Ishikawa (cell line): ENCODE results near the gene ESYT2.

Experiments used
- CEBPB ChIP-seq: IDR thresholded peaks from 2 replicates; pipeline ENCODE4 v1.6.1; 2012
- CREB1 ChIP-seq: IDR thresholded peaks from 2 replicates; pipeline ENCODE4 v1.6.1; 2012; ENCODE audit warnings: low read depth
- EGR1 ChIP-seq: IDR thresholded peaks from 2 replicates; pipeline ENCODE4 v1.6.1; 2012
- EP300 ChIP-seq: IDR thresholded peaks from 2 replicates; pipeline ENCODE4 v1.6.1; 2012; ENCODE audit warnings: borderline replicate concordance
- FOXM1 ChIP-seq: IDR thresholded peaks from 2 replicates; pipeline ENCODE4 v1.6.1; 2012; ENCODE audit warnings: low read depth, borderline replicate concordance
- NFIC ChIP-seq: IDR thresholded peaks from 2 replicates; pipeline ENCODE4 v1.6.1; 2012
- RAD21 ChIP-seq: IDR thresholded peaks from 2 replicates; pipeline ENCODE4 v1.6.1; 2012; ENCODE audit warnings: low read depth
- REST ChIP-seq: IDR thresholded peaks from 2 replicates; pipeline ENCODE4 v1.6.1; 2012; ENCODE audit warnings: low read depth, mild to moderate bottlenecking
- TAF1 ChIP-seq: IDR thresholded peaks from 2 replicates; pipeline ENCODE4 v1.6.1; 2012; ENCODE audit warnings: low read depth, mild to moderate bottlenecking
- TCF12 ChIP-seq: IDR thresholded peaks from 2 replicates; pipeline ENCODE4 v1.6.1; 2012; ENCODE audit warnings: low read depth
- TEAD4 ChIP-seq: IDR thresholded peaks from 2 replicates; pipeline ENCODE4 v1.6.1; 2012
- USF1 ChIP-seq: IDR thresholded peaks from 2 replicates; pipeline ENCODE4 v1.6.1; 2012
- YY1 ChIP-seq: IDR thresholded peaks from 2 replicates; pipeline ENCODE4 v1.6.1; 2012; ENCODE audit warnings: low read depth
- ZBTB7A ChIP-seq: IDR thresholded peaks from 2 replicates; pipeline ENCODE4 v1.6.1; 2012; ENCODE audit warnings: low read depth
- TF ChIP-seq, protein P1 (sequence below): IDR thresholded peaks from 2 replicates; pipeline ENCODE4 v1.6.1; 2012

The ESYT2 gene

DNA sequence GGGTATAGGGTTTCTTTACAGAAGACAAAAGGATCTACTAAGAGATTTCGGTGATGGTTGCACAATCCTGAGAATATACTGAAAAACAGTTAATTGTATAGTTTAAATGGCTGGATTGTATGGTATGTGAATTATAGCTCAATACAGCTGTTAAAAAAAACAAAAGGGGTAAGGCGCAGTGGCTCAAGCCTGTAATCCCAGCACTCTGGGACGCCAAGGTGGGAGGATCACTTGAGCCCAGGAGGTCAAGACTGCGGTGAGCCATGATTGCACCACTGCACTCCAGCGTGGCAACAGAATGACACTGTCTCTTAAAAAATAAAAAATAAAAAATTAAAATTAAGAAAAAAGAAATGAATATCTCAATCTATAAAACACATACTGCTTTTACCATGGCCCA, 18.5 kb downstream of the ESYT2 start:
- TF ChIP-seq TAF1 (no peak), CEBPB (peak; percentile 47)

- TF ChIP-seq RAD21, result no peak
- no peak for TF ChIP-seq EP300
- TF ChIP-seq NFIC, result no peak
- TF ChIP-seq FOXM1, result no peak
Observed at GRCh38 chr7:158809596-158809995, 19.7 kb downstream of the ESYT2 start.

DNA sequence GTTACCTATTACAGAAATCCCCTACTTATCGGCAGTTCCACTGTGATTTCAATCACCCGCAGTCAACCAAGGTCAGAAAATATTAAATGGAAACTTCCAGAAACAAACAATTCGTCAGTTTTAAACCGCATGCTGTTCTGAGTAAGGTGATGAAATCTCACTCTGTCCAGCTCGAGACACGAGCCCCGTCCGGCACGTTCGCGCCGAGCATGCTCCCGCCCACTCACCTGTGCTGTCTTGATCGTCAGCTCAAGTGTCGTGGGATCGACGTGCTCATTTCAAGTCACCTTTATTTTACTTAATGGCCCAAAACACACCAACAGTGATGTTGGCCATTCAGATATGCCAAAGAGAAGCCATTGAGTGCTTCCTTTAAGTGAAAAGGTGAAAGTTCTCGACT, 21.2 kb downstream of the ESYT2 start:
- TF ChIP-seq CEBPB (no peak), YY1 (no peak), EP300 (no peak), TEAD4 (no peak), FOXM1 (no peak), USF1 (no peak), EGR1 (no peak), RAD21 (no peak), TAF1 (no peak)

GRCh38 chr7:158805937-158806336, 23.4 kb downstream of the ESYT2 start:
- TF ChIP-seq NFIC (no peak), EP300 (no peak), TAF1 (no peak), REST (no peak), TCF12 (no peak), TEAD4 (no peak), EGR1 (no peak), CREB1 (no peak), CEBPB (no peak), RAD21 (no peak), YY1 (no peak), FOXM1 (no peak), ZBTB7A (no peak), USF1 (no peak)
- TF ChIP-seq, protein P1, sequence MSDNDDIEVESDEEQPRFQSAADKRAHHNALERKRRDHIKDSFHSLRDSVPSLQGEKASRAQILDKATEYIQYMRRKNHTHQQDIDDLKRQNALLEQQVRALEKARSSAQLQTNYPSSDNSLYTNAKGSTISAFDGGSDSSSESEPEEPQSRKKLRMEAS, result no peak

DNA sequence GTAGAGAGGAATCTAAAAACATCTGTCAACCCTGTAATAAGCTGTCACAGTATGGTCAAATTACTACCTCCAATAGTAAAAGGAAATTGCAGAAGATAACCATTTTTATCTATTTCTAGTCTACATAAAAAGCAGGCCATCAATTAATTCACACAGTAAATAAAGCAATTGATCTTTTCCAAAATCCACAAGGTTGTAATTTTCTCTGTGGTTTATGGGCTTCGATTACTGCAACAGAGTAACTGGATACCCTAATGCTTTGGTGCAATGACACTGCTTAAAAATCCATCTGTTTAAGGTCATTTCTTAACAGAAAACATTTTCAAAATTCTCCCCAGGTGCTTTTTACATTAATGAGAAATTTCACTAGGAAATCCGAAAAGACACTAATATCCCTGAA, 23.9 kb downstream of the ESYT2 start:
- no peak for TF ChIP-seq CEBPB
- no peak for TF ChIP-seq EGR1
- TF ChIP-seq, protein P1, result no peak
- no peak for TF ChIP-seq TAF1
- no peak for TF ChIP-seq TEAD4
- TF ChIP-seq YY1, result no peak

GRCh38 chr7:158804335-158804734, 25.0 kb downstream of the ESYT2 start:
- no peak for TF ChIP-seq EP300
- TF ChIP-seq, protein P1, result no peak
- no peak for TF ChIP-seq USF1
- TF ChIP-seq TCF12, result no peak
- no peak for TF ChIP-seq CREB1
- no peak for TF ChIP-seq TEAD4
- TF ChIP-seq CEBPB, result no peak
- TF ChIP-seq REST, result no peak
- no peak for TF ChIP-seq ZBTB7A
- no peak for TF ChIP-seq YY1
- no peak for TF ChIP-seq RAD21
